HG03135 (cell line): ENCODE results near the gene SLC25A17.
"Not testable (repeated sequence)": the region's sequence is repeated elsewhere in the genome, so short reads cannot be mapped to it uniquely, and the experiment has no call there.

Source experiments
- ATAC-seq: cut with Tn5 transposase; IDR thresholded peaks from one replicate; pipeline ENCODE4 v1.9.1; 2021; ENCODE audit warnings: mild to moderate bottlenecking, moderate library complexity; ENCODE audit not compliant: unreplicated experiment

The SLC25A17 gene

DNA sequence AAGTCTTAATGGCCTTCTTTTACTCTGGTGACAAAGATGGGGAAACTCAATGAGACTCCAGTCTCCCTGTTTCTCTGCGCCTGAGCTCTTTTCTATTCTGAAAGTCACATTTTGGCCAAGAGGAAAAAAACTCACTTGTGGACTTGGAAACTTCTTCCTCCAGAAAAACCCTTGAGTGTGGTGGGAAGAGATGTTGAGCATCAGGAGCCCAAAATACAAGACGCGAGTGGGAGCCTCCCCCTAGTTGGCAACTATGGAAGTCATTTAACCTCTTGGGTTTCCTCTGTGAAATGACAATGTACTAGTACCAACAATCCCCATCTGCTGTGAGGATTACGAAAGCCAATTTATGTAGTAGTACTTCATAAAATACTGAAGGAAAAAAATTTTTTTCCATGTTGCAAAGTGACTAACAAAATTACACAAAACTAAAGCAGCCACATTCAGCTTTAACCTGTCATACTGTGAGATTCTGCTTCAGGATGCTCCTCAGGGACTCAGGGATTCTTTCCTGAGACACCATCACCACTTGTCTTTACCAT lies 524 bp upstream of the SLC25A17 start:
- no peak for ATAC-seq

DNA sequence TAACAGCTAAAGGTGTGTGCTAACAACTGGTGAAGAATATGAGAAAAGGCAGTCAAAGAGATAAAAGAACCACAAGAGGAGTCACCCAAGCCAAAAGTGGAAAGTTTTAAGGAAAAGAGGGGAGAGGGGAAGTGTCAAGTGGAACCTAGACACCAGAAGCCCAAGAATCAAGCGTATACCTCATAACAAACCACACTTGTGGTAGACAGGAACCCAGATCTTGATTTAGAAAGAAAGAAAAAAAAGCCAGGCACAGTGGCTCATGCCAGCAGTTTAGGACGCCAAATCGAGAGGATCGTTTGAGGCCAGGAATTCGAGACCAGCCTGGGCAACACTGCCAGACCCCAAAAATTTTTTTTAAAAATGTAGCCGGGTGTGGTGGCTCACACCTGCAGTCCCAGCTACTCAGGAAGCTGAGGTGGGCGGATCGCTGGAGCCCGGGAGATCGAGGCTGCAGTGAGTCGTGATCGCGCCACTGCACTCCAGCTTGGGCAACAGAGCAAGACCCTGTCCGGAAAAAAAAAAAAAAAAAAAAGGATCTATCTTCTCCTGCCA lies 877 bp downstream of the SLC25A17 start:
- ATAC-seq = no peak

DNA sequence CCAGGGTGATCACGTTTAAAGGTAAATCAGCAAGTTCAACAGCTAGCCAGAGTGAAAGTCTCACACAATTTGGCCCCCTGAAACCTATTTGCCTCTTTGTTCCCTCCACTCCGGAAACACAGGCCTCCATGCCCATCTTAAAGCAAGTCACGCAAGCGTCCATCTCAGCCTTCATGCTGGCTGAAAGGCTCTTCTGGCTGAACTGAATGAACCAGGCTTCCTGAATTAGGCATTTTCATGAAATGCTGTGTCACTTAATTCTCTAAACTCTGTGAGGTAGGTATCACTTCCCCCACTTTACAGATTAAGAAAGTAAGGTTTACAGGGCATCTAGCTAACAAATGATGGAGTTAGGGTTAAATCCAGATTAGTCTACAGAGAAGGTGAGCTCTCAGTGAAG lies 1.4 kb downstream of the SLC25A17 start:
- no peak for ATAC-seq

DNA sequence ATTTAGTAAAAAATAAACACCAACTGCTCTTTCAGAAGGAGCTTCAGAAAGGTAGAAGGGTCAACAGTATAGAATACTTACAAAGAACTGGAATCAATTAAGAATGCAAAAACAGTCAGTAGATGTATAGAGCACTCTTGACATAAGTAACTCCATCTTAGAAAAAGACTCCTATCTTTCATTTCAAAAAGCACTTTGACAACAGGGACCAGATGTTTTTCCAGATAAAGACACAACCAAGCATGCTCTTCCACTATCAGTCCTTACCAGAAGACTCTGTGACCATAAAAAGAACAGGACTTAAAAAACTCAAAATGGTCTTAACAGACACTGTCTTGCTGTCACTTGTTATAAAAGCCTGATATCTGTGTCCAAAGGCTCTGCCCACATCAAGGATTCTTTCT lies 5.2 kb downstream of the SLC25A17 start:
- no peak for ATAC-seq

DNA sequence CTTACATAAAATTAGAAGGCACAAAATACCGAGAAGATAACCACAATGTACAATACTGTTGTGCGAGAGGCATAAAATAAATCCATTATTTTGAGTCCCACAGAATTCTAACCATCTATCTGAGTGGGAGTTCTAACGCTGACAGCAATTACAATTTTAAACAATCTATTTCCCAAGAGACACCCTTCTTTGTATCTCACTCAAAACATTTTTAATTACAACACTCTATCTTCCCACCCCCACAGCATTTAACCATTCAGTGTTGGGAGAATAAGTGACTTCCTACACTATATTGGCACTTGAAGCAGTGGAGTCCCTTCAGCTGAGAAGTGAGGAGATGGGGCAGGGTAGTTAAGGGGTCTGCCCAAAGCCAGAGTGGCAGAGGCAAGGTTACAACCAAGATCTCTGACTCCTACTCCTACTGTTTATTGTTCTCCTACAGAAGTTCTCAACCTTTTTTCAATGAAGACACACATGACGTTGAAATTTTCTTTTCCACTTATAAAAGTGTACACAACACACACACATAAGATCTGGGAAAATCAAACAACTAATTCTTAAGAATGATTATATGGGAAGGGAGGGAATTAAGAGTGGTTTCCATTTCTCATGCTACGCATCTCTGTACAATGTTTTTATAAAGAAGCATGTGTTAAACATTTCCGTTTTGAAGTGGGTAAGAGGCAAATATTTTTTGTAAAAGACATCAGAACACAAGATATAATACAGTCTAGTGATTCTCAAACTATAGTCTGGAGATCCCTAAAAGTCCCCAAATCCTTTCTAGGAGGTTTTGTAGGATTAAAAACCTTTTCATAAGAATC lies 10.9 kb downstream of the SLC25A17 start:
- ATAC-seq = no peak

DNA sequence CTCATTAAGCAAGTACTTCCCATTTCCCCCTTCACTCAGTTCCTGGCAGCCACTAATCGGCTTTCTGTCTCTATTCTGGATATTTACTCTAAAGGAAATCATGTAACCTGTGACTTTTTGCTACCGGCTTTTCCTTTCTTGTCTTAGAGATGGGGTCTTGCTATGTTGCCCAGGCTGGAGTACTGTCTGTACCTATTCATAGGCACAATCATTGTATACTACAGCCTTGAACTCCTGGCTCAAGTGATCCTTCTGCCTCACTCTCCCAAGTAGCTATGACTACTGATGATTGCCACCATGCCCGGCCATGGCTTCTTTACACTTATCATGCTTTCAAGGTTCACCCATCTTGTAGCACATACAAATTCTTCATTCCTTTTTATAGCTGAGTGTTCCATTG lies 12.4 kb downstream of the SLC25A17 start:
- no peak for ATAC-seq

DNA sequence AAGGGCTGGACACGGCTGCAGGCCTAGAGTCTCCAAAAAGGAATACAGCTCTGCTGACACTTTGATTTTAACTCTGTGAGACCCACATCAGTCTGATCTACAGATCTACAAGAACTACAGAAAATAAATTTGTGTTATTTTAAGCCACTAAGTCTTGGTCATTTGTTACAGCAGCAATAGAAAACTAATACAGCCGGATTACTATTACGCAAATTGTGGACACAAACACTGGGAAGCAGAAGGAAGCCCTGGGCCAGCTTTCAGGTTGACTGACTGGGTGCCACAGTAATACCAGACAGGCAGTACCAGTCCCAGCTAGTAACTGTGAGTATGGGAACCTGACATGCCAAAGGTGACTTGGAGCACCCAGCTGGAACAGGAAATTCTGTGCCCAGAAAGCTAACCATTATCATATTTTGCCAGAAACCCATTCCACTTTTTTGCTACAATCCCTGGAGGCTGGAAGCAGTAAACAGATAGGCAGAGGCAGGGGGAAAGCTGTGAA lies 13.4 kb downstream of the SLC25A17 start:
- no peak for ATAC-seq

DNA sequence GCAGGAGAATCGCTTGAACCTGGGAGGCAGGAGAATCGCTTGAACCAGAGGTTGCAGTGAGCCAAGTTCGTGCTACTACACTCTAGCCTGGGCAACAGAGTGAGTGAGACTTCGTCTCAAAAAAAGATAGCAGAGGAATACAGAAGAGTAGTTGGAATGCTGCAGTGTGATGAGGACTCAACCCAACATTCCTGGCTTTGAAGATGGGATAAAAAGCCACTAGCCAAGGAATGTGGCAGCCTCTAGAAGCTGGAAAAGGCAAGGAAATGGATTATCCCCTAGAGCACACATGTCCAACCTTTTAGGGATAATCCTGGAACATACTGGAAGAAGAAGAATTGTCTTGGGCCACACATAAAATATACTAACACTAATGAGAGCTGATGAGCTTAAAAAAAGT lies 13.9 kb downstream of the SLC25A17 start:
- no peak for ATAC-seq

DNA sequence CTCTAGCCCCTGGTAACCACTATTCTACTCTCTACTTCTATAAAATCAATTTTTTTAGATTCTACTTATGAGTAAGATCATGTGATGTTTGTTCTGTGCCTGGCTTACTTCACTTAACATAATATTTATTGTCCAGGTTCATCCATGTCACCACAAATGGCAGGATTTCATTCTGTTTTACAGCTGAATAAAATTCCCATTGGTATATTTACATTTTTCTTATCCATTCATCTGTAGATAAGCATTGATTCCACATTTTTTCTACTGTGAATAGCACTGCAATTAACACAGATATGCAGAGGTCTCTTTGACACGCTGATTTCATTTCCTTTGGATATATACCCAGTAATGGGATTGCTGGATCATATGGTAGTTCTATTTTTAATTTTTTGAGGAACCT lies 15.8 kb downstream of the SLC25A17 start:
- ATAC-seq = no peak

DNA sequence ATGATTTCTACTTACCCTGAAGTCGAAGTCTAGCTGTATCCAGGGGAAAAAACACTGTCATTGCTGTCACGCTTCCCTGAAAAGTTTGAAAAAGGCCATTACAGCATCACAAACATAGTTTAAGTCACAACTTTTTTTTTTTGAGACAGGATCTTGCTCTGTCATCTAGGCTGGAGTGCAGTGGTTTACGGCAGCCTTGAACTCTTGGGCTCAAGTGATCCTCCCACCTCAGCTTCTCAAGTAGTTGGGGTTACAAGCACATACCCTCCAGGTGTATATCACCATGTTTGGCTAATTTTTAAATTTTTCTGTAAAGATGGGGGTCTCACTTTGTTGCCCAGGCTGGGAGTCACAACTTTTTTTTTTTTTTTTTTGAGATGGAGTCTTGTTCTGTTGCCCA lies 20.1 kb downstream of the SLC25A17 start:
- no peak for ATAC-seq

DNA sequence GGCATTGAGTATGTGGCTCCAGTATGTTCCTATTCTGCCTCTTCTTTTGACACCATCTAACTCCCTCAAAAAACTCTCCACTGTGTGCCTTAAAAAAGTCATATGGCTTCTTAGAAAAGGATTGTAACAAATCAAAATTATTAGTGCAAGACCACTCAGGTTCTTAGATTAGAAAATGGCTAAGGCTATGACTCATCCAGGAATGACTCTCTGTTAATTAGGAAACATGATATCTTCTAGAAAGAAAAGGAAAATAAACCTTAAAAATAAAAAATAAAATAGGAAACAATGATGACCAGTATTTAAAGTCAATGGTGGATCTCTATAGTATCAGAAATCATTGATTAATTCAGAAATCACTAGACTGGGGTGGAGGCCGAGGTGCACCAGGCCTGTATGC lies 21.7 kb downstream of the SLC25A17 start:
- no peak for ATAC-seq

DNA sequence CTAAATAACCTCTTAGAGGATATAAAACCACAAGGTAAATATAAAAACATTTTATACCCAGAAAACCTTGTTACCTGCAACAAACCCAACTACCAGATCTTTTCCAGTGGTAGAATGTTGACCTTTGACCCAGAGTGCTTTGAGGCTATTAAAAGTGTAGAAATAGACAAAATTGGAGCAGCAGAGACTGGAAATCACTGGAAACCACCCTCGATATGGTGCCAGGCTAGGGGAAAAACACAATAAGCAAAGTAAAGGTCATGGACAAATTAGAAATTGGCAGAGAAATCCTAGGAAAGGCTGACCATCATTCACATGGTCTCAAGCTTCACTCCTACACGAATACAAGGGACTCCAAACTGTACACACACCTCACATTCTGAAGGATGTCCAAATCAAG lies 26.7 kb downstream of the SLC25A17 start:
- no peak for ATAC-seq

DNA sequence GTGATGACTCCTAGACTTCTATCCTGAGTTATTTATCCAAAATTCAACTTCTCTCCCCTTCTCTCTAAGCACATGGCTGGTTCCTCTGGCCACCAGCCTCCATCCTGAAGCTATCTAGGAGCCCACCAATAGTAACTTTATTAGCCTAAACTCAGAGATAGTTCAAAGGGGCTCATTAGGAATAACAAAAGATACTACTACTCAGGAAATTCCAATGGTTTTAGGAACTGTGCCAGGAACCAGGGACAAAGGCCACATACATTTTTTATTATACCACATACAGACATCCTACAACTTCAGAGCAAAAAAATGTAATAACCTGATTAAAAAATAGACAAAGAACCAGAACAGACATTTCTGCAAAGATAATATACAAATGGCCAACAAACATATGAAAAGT lies 27.9 kb downstream of the SLC25A17 start:
- ATAC-seq = no peak

DNA sequence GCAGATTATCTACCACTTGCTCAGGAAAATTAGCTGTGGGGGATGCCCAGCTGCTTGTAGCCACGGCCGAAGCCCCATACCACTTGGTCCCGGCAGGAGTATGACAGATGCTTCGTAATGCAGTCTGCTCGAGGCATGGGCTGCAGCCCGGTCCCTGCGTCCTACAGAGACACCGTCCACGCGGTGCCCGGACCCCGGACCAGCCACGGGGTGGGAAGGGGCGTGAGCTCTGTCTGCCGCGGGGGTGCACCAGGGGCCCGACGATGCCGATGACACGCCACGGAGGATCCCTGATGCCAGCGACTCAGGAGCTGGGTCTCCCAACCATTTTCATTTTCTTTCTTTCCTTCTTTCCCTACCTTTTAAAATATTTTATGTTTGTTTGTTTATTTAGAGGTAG lies 30.0 kb downstream of the SLC25A17 start:
- ATAC-seq = no peak

DNA sequence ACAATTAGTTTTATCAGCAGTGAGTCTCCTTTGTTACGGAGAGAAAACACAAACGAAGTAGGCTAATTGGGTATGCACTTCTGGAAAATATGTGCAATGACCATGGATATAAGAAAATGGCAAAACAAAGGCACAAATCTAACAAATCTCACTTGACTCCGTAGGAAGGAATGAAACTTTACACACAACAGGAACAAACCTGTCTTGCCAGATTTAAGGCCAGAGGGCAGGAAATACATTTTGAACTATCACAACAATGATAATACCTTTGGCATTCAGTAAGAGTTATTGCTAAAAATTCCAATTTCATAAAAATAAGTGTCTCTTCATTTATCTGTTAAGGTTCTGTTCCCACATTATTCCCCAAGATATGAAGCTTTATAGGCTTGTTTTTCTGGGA lies 36.6 kb downstream of the SLC25A17 start:
- no peak for ATAC-seq

DNA sequence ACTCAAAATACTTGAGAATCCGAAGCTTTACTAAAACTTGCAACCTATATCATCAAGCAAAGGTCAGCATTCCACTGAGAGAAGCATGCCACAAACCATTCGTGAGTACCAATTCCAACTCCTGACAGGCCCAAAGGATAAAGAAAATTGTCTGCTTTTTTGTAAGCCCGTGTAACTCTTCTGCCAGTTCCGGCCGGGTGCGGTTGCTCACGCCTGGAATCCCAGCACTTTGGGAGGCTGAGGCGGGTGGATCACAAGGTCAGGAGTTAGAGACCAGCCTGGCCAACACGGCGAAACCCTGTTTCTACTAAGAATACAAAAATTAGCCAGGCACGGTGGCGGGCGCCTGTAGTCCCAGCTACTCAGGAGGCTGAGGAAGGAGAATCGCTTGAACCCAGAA lies 37.4 kb downstream of the SLC25A17 start:
- not testable (repeated sequence) for ATAC-seq

DNA sequence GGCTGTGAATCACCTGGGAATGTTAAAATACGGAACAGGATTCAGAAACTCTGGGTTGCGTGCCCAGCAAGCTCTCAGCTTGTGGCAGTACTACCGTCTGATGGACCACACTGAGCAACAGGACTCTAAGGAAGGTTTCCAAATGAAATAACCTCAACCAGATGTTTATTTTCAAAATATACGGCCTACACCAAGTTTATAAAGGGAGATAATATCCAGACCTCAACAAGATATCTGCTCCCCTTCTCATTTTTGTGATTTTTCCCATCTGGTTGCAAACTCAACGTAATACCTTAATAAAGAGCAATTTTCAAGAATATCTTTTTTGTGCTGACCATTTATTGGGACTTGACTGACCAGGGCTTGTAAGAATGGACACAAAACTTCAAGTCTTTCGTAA lies 49.4 kb downstream of the SLC25A17 start:
- no peak for ATAC-seq

DNA sequence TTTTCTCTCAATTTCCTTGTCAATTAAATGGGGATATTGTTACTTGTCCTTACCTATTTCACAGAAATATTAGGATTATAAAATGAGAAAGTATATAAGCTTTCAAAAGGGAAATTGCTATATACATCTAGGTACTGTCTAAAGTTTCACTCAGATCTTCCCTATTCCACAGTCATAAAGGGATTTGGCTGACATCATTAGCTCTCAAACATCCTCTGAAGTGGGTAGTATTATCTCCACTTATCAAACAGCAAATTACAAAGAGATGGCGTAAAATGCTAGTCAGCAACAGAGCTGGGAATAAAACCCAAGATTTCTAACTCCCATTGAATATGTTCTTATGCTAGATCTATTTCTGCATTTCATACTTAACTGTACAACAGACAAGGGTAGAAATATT lies 50.9 kb downstream of the SLC25A17 start:
- ATAC-seq = no peak

DNA sequence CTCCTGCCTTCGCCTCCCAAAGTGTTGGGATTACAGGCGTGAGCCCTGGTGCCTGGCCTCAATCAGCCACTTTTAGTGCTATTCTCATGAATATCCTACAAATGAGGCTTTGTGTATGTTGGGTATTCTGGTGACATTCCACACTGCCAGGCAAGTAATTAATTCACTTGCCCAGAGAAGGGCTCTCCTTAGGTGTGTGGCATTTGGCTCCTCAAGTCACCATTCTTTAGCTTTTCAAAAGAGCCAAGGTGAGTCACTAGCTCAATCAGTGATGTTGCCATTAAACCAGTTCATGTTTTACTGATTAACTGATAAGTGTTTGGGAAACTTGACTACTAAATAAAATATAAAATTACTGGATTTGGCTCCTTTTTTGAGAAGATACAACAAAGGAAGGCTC lies 52.2 kb downstream of the SLC25A17 start:
- no peak for ATAC-seq

DNA sequence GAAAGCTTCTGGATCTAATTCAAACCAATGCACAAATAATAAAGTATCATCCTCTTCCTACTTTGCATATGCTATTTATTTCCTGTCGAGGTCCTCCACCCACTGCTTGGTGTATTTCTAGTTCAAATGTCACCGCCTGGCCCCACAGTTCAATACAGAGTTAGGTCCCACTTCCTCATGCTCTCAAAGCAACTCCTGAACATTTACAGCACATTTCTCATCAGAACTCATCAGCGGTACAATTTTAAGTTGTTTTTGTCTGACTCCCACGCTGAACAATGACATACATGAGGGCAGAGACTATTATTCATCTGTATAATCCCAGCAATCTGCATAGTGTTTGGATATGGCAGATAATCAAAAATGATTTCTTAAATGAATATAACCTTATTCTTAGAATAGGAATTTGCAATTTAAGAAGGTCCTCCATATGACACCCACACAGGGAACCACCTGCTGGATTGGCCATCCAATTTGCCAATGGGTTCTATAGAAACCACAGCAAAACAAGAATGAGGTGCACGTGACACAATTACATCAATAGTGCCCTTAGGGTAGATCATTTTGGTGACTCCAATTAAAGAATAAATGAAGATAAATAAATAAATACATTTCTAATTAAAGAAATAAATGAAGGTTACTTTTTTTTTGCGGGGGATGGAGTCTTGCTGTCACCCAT lies 54.2 kb downstream of the SLC25A17 start:
- no peak for ATAC-seq

DNA sequence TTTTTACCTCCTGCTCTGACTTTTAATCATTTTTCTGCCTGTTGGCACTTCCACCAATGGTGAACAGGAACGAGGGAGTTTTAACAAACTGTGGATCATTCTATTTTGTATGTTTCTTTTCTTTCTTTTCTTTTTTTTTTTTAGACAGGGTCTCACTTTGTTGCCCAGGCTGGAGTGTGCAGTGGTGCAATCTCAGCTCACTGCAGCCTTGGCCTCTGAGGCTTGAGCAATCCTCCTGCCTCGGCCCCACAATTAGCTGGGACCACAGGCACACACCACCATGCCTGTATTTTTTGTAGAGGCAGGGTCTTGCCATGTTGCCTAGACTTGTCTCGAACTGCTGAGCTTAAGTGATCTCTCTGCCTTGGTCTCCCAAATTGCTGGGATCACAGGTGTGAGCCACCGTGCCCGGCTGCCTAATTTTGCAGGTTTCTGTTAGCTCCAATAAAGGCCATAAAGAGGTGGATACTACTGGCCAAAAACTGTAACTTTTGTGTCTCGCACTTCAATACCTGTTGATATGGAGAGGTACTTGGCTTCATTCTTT lies 59.8 kb downstream of the SLC25A17 start:
- no peak for ATAC-seq
